ENCODE results near the gene NOXRED1. TPM values are rescaled to one million over a fixed set of nuclear protein-coding genes. Genes with fewer than 3 reads are reported as not detected.

NOXRED1 gene
- polyA plus RNA-seq, 2 of the 4 experiments (the other 2 are of a cell fraction): 0.18 to 0.34 TPM

GRCh38 chr14:77406718-77407117 lies 16.6 kb downstream of the NOXRED1 start (continued):
- no peak for TF ChIP-seq ATOH8 (CRISPR knock-in tag; IDR thresholded peaks at IDR 0.05; ENCODE audit: low read depth)
- TF ChIP-seq EP300 (IDR thresholded peaks at IDR 0.05): no peak
- no peak for TF ChIP-seq MAZ (IDR thresholded peaks at IDR 0.05; ENCODE audit: borderline replicate concordance, low read depth, low read length)

GRCh38 chr14:77406086-77406485 lies 17.2 kb downstream of the NOXRED1 start:
- Histone ChIP-seq H3K9me3 (no peaks in the 10 kb centered on the region), H3K4me1 (no peaks in the 10 kb centered on the region), H3K27ac (no peak overlapping the region), H3K4me2 (no peak overlapping the region), H3K4me3 (no peak overlapping the region)
- ATAC-seq (no peak), DNase-seq (ENCODE audit: low read depth in 1 of 2, low spot score in 1 of 2) (no peak), FAIRE-seq (no peak)
- ChIA-PET CTCF (interaction anchor here (1.4 kb wide), 1 partner anchor 53 kb away, joined by 3 read pairs; no protein-coding TSS in a partner anchor), POLR2A (no interaction called here)
- 43% methylated on average over 3 of the region's 3 CpGs for WGBS (ENCODE audit: missing lambda C conversion rate)
- TF ChIP-seq TP53 (CRISPR knock-in tag; IDR thresholded peaks at IDR 0.05) (no peak), RAD21 (conservative IDR thresholded peaks at IDR 0.05 in 1 of 2, IDR thresholded peaks at IDR 0.05 in 1 of 2) (no peak), BCL3 (IDR thresholded peaks at IDR 0.05) (no peak), BHLHE40 (IDR thresholded peaks at IDR 0.05; ENCODE audit: low read depth, low read length) (no peak), ZNF302 (CRISPR knock-in tag; IDR thresholded peaks at IDR 0.05) (no peak), MYC (IDR thresholded peaks at IDR 0.05; ENCODE audit: borderline replicate concordance, low read length) (no peak), EP300 (IDR thresholded peaks at IDR 0.05) (no peak), GATA3 (IDR thresholded peaks at IDR 0.05; ENCODE audit: borderline replicate concordance) (no peak), ZC3H11A (IDR thresholded peaks at IDR 0.05) (no peak), EHF (CRISPR knock-in tag; IDR thresholded peaks at IDR 0.05) (no peak), CTCF (IDR thresholded peaks at IDR 0.05) (no peak), TFCP2L1 (CRISPR knock-in tag; IDR thresholded peaks at IDR 0.05) (no peak), HMGXB4 (CRISPR knock-in tag; IDR thresholded peaks at IDR 0.05; ENCODE audit: borderline replicate concordance) (no peak), HOXA7 (CRISPR knock-in tag; IDR thresholded peaks at IDR 0.05) (no peak), ELK1 (IDR thresholded peaks at IDR 0.05; ENCODE audit: low read depth, low read length) (no peak), PHF8 (IDR thresholded peaks at IDR 0.05; ENCODE audit: borderline replicate concordance, low read depth) (no peak), EHMT2 (IDR thresholded peaks at IDR 0.05; ENCODE audit: low read depth) (no peak), SMC3 (IDR thresholded peaks at IDR 0.05) (no peak), ESRRA (IDR thresholded peaks at IDR 0.05; ENCODE audit: borderline replicate concordance, low read length) (no peak), CBX2 (IDR thresholded peaks at IDR 0.05; ENCODE audit: borderline replicate concordance, low read depth) (no peak)
